ENCODE measurements around the gene KSR1. TPM values are rescaled to one million over a fixed set of nuclear protein-coding genes. Genes with fewer than 3 reads are reported as not detected.
A peak's percentile ranks its signal among the peaks of the same experiment; 100 is the strongest.
"Not testable (repeated sequence)": the region's sequence is repeated elsewhere in the genome, so short reads cannot be mapped to it uniquely, and the experiment has no call there.

The KSR1 gene
- total RNA-seq, 1 experiment from 2014 or later: 88.9 TPM

DNA sequence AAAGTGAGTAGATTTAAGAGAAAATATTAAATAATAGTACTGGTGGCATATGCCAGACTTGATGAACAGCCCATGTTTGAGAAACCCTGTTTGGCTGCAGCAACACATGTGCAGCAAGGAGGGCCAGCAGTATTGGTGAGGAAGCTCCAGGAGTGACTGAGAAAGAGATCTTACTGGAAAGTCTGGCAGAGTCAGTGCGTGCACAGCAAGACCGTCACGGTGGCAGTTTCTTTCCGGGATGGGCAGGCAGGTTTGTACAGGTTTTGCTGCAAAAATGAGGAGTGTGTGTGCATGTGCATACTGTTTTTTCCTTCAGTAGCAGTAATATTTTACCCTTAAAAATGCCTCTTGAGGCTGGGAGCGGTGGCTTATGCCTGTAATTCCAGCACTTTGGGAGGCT lies 41.4 kb downstream of the KSR1 start:
- H3K4me1 ChIP-seq: peaks cover 69% of the 10 kb centered on the region
- POLR2A ChIA-PET: no interaction called here
- no peak for DNase-seq
- H3K36me3 ChIP-seq (ENCODE audit: control insufficient read depth, insufficient read depth, low read length): peaks cover 5% of the 10 kb centered on the region; the same call in 1 of the 2 replicates
- Mint-ChIP-seq H3K4me1 (ENCODE audit: low read depth, unreplicated experiment) (peaks cover 65% of the 10 kb centered on the region), H3K36me3 (ENCODE audit: insufficient read depth, unreplicated experiment) (peaks cover 73% of the 10 kb centered on the region), H3K27me3 (ENCODE audit: insufficient read depth, unreplicated experiment) (no peaks in the 10 kb centered on the region), H3K9me3 (ENCODE audit: unreplicated experiment) (peaks cover 22% of the 10 kb centered on the region), H3K27ac (ENCODE audit: unreplicated experiment) (peak overlapping the region; percentile 92), H3K4me3 (ENCODE audit: unreplicated experiment) (peak overlapping the region; percentile 9)
- no peak for TF ChIP-seq CTCF (IDR thresholded peaks at IDR 0.05; ENCODE audit: insufficient read depth in 1 of 2, low read depth in 1 of 2, low read length in 1 of 2, severe bottlenecking in 1 of 2, unreplicated experiment in 1 of 2)
- no TSS peak for BruUV-seq (replicated peaks)
- H3K4me3 ChIP-seq (ENCODE audit: low read depth, low read length): no peak overlapping the region
- no peaks in the 10 kb centered on the region for H3K27me3 ChIP-seq (replicated peaks; ENCODE audit: control insufficient read depth, insufficient read depth, low read length)
- peaks cover 23% of the 10 kb centered on the region for H3K9me3 ChIP-seq
- intact Hi-C loops (cut with micrococcal nuclease; ENCODE audit: unreplicated experiment): loop anchor here (10.0 kb wide), 1 partner anchor 263 kb away; no protein-coding TSS in a partner anchor
- CTCF ChIA-PET: interaction anchor here (1.0 to 6.0 kb wide), 2 partner anchors 17 to 104 kb away, joined by 3 to 87 read pairs; no protein-coding TSS in a partner anchor

DNA sequence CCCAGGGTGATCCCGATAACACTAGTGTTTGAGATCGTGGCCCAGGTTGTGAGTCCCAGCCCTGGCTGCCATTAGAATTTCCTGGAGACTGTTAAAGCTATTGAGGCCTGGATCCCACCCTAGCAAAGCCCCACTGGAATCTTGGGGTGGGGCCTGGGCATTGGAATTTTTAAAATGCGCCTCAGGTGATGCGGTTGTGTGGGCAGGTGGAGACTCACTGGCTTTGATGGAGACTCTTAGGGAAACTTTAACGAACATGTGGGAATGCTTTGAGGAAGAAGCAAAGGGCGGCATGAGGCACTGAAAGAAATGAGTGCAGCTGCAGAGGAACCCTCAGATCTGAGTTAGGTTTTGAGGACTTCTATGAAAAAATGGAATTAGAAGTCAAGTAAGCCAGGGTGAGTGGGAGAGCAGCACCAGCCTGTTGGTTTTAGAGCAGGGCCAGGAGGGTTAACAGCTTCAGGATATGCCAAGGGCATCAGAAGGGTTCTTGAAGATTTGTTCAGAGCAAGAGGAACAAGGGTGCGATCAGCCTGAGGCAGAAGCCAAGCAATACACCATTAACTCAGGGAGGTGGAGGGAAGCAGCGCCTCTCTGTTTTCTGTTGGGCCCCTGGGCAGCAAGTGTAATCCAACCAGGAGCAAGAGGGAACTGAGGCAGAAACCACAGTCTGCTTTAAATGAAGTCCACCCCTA lies 42.5 kb downstream of the KSR1 start:
- intact Hi-C loops (cut with micrococcal nuclease; ENCODE audit: unreplicated experiment): loop anchor here (10.0 kb wide), 1 partner anchor 264 kb away; no protein-coding TSS in a partner anchor
- no TSS peak for BruUV-seq (replicated peaks)
- H3K27ac Mint-ChIP-seq (ENCODE audit: unreplicated experiment): peak overlapping the region; percentile 92
- no peaks in the 10 kb centered on the region for H3K27me3 Mint-ChIP-seq (ENCODE audit: insufficient read depth, unreplicated experiment)
- peaks cover 22% of the 10 kb centered on the region for H3K9me3 Mint-ChIP-seq (ENCODE audit: unreplicated experiment)
- H3K36me3 Mint-ChIP-seq (ENCODE audit: insufficient read depth, unreplicated experiment): peaks cover 71% of the 10 kb centered on the region
- POLR2A ChIA-PET: interaction anchor here (0.6 kb wide), 1 partner anchor 43 kb away, joined by 3 read pairs; the partner anchor contains the start of gene KSR1
- no peak overlapping the region for H3K4me3 ChIP-seq (ENCODE audit: low read depth, low read length)
- no peak for TF ChIP-seq CTCF (IDR thresholded peaks at IDR 0.05; ENCODE audit: insufficient read depth in 1 of 2, low read depth in 1 of 2, low read length in 1 of 2, severe bottlenecking in 1 of 2, unreplicated experiment in 1 of 2)
- CTCF ChIA-PET: interaction anchor here (0.7 to 1.0 kb wide), 2 partner anchors 18 to 37 kb away, joined by 3 read pairs; no protein-coding TSS in a partner anchor
- H3K36me3 ChIP-seq (ENCODE audit: control insufficient read depth, insufficient read depth, low read length): peaks cover 5% of the 10 kb centered on the region; the same call in 1 of the 2 replicates
- peaks cover 66% of the 10 kb centered on the region for H3K4me1 Mint-ChIP-seq (ENCODE audit: low read depth, unreplicated experiment)
- DNase-seq: peak; percentile 63 to 85
- no peaks in the 10 kb centered on the region for H3K27me3 ChIP-seq (replicated peaks; ENCODE audit: control insufficient read depth, insufficient read depth, low read length)
- peak overlapping the region; percentile 10 for H3K4me3 Mint-ChIP-seq (ENCODE audit: unreplicated experiment)
- H3K4me1 ChIP-seq: peaks cover 67% of the 10 kb centered on the region
- H3K9me3 ChIP-seq: peaks cover 23% of the 10 kb centered on the region

DNA sequence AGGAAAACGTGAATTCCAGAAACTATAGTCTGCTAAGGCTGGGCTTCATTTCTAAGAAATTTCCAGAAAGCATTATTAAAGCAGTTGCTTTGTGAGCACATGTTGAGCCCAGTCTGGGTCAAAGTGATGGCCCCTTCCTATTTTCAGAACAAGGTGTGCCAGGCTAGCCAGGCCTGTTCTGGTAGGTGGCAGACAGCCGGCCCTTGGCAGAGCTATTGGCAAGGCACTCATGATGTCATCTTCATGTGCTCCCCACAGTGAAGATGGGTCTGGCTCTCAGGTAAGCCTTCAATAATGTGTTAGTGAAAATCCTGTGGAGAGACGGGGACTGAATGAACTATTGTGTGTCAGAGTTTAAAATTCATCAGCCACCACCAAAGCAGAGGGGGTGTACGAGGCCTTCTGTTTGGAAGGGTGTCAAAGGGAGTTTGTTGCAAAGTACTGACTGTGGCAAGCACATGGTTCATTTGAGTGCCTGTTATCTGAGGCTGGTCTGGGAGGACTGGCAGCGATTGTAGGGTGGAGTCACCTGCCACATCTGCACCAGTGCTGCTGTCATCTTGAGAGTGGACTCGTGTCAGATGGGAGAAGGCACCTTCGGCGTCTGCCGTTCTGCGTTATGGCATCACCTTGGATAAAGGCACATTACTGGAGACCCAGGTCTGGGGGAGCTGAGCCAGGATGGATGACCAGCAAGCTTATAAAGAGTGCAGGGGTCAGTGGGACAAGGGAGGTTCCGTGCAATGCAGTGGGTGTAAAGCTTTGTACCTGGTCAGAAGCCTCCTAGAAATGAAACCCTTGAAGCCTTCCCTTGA lies 43.4 kb downstream of the KSR1 start:
- Histone ChIP-seq H3K36me3 (ENCODE audit: control insufficient read depth, insufficient read depth, low read length) (peaks cover 5% of the 10 kb centered on the region; the same call in 1 of the 2 replicates), H3K27me3 (replicated peaks; ENCODE audit: control insufficient read depth, insufficient read depth, low read length) (no peaks in the 10 kb centered on the region), H3K4me3 (ENCODE audit: low read depth, low read length) (no peak overlapping the region), H3K9me3 (peaks cover 23% of the 10 kb centered on the region), H3K4me1 (peaks cover 69% of the 10 kb centered on the region)
- H3K4me1 Mint-ChIP-seq (ENCODE audit: low read depth, unreplicated experiment): peaks cover 66% of the 10 kb centered on the region
- no peaks in the 10 kb centered on the region for H3K27me3 Mint-ChIP-seq (ENCODE audit: insufficient read depth, unreplicated experiment)
- DNase-seq: no peak
- ChIA-PET POLR2A (no interaction called here), CTCF (interaction anchor here (0.9 kb wide), 1 partner anchor 100 kb away, joined by 3 read pairs; no protein-coding TSS in a partner anchor)
- peaks cover 70% of the 10 kb centered on the region for H3K36me3 Mint-ChIP-seq (ENCODE audit: insufficient read depth, unreplicated experiment)
- no peak overlapping the region for H3K4me3 Mint-ChIP-seq (ENCODE audit: unreplicated experiment)
- peak overlapping the region; percentile 92 for H3K27ac Mint-ChIP-seq (ENCODE audit: unreplicated experiment)
- H3K9me3 Mint-ChIP-seq (ENCODE audit: unreplicated experiment): peaks cover 22% of the 10 kb centered on the region
- TF ChIP-seq CTCF (IDR thresholded peaks at IDR 0.05; ENCODE audit: insufficient read depth in 1 of 2, low read depth in 1 of 2, low read length in 1 of 2, severe bottlenecking in 1 of 2, unreplicated experiment in 1 of 2): no peak
- BruUV-seq (replicated peaks): no TSS peak
- intact Hi-C loops (cut with micrococcal nuclease; ENCODE audit: unreplicated experiment): loop anchor here (10.0 kb wide), 1 partner anchor 265 kb away; no protein-coding TSS in a partner anchor

DNA sequence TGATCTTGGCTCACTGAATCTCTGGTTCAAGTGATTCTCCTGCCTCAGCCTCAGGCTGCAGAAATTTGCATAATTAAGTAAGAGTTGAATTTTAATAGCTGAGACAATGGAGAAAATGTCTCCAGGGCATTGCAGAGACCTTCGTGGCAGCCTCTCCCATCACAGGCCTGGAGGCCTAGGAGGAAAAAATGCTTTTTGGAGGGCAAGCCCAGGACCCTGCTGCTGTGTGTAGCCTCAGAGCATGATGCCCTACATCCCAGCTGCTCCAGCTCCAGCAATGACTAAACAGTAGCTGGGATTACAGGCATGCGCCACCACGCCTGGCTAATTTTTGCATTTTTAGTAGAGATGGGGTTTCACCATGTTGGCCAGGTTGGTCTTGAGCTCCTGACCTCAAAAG lies 45.1 kb downstream of the KSR1 start:
- POLR2A ChIA-PET; H3K4me3 ChIP-seq (ENCODE audit: low read depth, low read length); H3K27ac Mint-ChIP-seq (ENCODE audit: unreplicated experiment); BruUV-seq (replicated peaks); intact Hi-C loops (cut with micrococcal nuclease; ENCODE audit: unreplicated experiment); H3K4me3 Mint-ChIP-seq (ENCODE audit: unreplicated experiment); H3K27me3 Mint-ChIP-seq (ENCODE audit: insufficient read depth, unreplicated experiment); H3K27me3 ChIP-seq (replicated peaks; ENCODE audit: control insufficient read depth, insufficient read depth, low read length); DNase-seq; H3K36me3 ChIP-seq (ENCODE audit: control insufficient read depth, insufficient read depth, low read length): not testable (repeated sequence)
- peaks cover 22% of the 10 kb centered on the region for H3K9me3 Mint-ChIP-seq (ENCODE audit: unreplicated experiment)
- CTCF ChIA-PET: interaction anchor here (0.6 to 1.7 kb wide), 2 partner anchors 13 to 98 kb away, joined by 4 read pairs; no protein-coding TSS in a partner anchor
- Histone ChIP-seq H3K4me1 (peaks cover 59% of the 10 kb centered on the region), H3K9me3 (peaks cover 23% of the 10 kb centered on the region)
- peaks cover 63% of the 10 kb centered on the region for H3K36me3 Mint-ChIP-seq (ENCODE audit: insufficient read depth, unreplicated experiment)
- H3K4me1 Mint-ChIP-seq (ENCODE audit: low read depth, unreplicated experiment): peaks cover 62% of the 10 kb centered on the region

Measured in Caco-2 (cell line).